HT-29 (cell line): ENCODE results near the gene ITGA3. TPM values are rescaled to one million over a fixed set of nuclear protein-coding genes. Genes with fewer than 3 reads are reported as not detected.
"Not testable (repeated sequence)": the region's sequence is repeated elsewhere in the genome, so short reads cannot be mapped to it uniquely, and the experiment has no call there.

ENCODE experiments used
- DNase-seq: peaks from one replicate; pipeline ENCODE4 v3.0.0-alpha.2; 2015; ENCODE audit warnings: low spot score
- total RNA-seq: library from RNA; depleted of rRNA; stranded (reverse); fragments of >200 nt; shearing (Covaris generic); gene quantifications from 2 replicates; pipeline ENCODE4 v1.2.3, GENCODE V29; 2014

The ITGA3 gene
- total RNA-seq, 1 experiment from 2014 or later: 237 TPM

DNA sequence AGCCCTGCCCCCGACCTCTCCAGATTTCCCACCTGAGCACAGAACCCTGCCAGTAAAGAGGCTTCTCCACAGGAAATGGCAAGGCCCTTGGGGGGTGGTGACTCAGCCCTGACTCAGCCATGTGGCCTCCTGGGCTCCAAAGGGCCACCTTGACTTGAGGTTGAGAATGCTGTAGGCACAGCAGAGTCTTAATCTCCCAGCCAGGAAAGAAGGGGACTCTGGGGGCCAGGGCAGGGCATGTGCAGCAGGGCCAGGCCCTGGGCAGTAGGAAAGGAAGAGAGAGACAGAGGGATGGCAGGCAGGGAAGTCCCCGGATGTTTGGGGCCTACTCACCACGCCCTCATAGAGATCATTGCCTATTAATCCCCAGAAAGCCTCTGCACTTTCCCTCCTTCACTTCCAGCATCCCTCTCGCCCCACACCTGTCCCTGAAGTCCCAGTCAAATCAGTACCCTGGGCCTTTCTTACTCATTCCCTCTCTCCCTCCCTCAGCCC, 4.8 kb upstream of the ITGA3 start:
- peak; percentile 82 for DNase-seq

DNA sequence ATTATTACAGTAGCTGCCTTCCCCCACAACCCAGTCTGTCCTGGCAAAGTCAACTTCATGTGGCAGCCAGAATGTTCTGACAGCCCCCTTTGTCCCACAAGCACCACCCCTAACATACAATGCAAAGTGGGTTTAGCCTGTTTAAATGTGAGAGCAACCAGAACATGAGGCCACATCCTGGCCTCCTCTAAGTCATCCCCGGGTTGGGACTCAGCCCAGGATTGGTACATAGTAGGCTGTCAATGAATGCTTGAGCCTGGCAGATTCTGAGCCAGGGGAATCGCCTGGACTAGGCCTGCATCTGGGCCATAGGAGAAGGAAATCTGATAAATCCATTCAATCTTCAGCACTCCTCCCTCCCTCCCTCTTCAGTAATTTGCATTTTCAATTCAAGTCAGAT, 4.3 kb upstream of the ITGA3 start:
- no peak for DNase-seq

DNA sequence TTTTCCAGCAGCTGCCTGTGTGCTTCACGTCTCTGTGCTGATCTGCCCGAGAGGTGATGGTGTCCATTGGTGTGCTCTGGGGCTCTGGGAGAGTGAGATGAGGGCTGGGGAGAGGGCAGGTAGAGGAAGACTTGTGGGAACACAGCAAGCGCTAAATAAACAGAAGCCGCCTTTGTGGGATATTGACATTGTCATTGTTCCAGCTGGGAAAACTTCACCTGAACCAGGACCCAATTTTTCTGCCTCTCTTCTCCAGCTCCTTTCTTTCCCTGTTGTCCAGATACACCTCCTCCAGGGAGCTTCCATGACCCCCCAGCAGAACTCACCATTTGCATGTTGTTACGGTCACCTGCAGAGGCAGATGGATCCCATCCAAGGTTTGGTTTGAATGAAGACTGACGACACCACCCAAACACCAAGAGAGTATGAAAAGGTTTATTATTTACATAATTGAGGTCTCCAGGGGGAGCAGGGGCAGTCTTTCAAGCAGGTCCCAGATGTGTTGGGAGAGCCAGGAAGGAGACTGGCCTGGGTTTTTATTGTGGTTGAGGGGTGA, 3.6 kb upstream of the ITGA3 start:
- peak; percentile 61 for DNase-seq

DNA sequence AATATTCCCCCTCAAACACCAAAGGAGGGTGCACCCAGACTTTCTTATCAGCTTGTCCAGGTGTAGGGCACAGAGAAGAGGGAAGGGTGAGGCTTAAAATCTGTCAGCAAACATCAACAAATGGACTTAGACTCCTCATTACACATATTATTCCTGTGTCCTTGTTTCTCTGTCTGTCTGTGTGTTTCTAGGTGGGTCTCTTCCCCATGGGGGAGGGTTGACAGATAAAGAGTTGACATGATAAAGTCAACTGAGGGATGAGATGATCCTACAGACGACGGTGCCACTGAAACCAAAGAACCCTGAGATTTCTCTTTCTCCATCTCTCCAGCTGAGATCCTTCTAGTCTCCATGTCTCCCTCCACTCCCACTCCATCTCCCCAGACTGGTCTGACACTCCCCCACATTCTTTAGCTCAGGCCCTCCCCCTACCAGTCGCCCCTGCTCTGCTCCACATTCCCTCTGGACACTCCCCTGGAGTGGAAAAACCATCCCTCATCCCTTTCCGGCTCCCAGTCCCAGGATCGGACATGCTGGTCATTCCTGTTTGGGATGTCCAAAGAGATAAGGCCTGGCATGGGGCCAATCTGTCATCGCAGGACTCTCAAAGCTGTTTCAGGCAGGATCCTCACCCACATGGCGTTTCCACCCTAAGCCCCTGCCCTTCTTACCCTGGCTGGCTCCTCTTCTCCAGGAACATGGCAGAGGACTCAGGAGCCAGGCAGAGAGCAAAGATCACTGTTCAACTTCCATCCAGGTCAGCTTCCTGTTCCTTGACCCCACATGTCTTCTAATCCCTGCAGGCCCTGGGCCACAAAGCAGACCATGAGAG, 2.9 kb upstream of the ITGA3 start:
- DNase-seq: peak; percentile 46

DNA sequence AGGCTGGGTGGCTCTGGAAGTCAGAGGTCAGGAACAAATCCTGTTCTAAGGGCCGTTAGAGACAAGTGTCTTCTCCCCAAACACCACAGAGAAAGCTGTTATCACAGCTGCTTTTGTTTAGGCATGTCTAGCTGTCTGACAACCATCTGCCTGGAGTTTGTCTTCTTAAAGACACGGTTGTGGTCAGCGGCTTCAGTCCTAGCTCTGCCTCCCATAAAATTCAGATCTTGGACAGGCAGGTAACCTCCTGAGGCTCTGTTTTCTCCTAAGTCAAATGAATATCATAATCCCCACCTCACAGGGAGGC, 2.3 kb upstream of the ITGA3 start:
- DNase-seq: no peak

DNA sequence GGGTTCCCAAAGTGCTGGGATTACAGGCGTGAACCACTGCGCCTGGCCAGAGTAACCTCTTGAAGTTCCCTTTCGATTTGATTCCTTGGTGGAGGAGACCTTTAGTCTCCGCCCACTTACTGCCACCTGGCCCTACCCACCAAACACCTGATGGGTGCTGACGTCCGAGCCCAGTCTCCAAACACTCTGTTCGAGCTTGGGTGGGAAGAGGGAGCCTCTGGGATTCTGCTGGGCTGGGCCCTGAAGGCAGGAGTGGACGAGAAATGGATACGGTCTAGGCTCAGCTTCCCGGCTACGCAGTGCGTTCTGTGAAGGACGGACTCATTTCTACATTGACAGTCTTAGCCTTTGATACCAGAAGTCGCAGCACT, 870 bp upstream of the ITGA3 start:
- DNase-seq: peak; percentile 92

DNA sequence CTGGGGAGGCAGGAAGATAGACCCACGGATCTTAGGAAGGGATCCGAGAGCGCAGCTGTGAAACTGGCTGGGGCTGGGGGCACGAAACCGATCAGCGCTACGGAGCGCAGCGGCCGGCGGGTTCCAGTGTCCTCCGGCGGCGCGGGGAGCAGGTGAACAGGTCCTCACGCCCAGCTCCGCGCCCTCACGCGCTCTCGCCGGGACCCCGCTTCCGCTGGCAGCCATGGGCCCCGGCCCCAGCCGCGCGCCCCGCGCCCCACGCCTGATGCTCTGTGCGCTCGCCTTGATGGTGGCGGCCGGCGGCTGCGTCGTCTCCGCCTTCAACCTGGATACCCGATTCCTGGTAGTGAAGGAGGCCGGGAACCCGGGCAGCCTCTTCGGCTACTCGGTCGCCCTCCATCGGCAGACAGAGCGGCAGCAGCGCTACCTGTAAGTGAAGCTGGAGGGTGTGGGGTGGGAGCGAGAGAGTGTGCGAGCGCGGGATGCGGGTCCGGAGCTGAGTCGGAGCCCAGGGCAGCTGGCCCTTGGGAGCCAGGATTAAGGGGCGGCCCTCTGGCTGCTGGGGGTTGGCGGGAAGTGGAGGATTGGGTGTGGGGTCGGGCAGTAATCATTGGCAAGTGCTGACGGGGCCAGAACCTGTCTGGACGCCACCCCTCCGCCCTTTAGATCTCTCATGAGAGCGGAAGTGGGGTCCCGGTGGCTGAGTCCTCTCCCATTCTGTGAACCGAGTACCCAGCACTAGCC, 479 bp downstream of the ITGA3 start:
- DNase-seq: peak; percentile 76

DNA sequence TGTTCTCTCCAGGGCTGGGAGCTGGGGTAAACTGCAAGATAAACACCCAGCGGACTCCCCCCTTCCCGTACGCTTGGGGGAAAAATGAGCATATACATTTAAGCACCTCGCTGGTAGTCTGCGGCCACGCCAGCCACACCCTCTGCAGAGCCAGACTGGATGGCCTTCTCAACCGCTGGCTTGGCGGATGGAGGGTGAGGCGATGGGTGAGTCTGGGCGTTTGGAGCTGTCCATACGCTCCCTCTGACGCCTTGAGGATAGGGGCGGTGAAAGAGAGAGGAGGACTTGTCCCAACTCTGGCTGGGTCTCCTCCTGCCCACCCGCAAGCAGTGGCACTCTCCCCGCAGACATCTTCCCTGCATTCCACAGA, 1.0 kb downstream of the ITGA3 start:
- DNase-seq: peak; percentile 69

DNA sequence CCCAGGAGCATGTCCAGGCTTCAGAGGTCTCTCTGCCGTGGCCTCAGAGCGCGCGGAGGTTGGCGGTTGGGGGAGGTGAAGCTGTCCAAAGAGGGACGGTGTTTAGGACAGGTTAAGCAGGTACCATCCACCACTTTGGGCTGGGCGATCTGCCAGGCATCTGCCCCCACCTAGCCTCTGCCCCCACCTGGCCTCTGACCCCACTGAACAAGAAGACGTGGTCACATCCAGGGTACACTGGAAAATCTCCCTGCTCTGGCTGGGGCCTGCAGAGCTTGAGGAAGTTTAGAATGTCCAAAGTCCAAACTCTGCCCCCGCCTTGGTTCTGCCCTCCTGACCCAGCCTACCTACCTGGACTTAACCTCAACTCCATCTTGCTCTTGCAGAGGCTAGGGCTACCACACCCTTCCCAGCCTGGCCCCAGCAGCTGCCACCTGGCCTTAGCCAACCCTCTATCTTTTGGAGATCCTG, 1.6 kb downstream of the ITGA3 start:
- peak; percentile 45 for DNase-seq

DNA sequence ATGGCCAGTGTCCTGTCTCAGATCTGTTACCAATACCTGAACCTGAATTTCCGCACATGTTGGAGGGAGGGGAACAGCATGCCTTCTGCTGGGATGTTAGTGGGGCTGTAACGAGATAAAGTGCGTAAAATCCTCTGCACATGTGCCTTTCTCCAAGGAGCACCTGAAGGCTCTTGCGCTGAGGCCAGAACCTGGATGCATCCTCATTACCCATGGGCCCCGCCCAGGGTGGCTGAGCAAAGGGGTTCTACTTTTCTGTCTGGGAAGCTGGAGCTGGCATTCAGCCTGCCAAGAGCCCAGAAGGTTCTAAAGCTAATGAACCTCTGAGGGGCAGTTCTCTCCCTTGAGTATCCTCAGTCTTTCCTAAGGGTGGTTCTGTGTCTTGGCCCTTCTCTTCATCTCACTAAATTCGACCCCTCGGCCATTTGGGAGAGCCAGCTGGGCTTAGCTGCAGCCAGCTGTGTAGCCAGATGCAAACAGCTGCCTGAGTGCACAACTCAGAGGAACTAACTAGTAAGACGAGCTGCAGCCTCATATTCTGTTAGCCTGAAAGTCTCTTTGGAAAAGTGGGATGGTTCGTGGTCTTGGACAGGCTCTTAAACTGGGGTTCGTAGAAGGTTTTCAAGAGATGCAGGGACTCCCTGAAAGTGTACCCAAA, 2.5 kb downstream of the ITGA3 start:
- DNase-seq: no peak

DNA sequence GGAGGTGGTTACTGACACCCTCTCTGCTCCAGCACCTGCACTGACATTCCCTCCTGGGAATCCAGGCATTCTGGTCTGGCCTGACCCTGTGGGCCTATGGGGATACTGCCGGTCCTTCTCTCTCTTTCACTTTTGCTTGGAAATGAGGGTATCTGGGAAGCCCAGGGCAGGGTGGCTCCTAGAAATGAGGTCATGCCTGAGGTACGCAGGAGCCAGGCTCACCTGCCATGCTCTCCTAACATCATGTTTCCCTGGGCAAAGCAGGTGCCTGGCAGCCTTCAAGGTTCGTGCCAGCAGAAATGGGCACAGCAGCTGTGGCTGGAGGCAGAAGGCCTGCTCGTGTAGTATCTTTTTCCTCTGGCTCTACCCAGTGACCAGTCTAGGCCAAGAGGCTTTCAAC, 3.3 kb downstream of the ITGA3 start:
- DNase-seq: peak; percentile 38

DNA sequence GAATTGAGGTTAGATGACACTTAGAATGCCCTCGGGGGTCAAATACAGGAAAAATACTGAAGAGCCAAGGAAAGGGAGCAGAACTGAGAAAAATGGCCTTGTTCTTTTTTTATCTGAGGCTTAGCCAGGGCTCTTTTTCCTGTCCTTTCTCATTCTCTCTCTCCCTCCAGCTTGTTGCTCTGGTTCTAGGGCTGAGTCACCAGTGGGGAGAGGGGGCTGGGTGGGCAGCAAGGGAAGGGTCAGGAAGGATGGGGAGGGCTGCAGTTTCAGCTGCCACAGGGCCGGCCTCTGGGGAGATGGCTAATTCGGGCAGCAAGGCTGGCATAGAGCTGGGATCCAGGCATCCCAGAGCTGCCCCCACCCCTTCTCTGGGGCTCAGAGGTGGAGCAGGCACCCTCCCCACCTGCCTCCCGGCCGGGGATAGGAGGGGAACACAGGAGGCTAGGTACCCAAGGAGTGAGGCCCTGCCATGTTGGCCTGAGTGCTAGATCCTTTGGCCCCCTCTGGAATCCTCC, 3.9 kb downstream of the ITGA3 start:
- DNase-seq: no peak

DNA sequence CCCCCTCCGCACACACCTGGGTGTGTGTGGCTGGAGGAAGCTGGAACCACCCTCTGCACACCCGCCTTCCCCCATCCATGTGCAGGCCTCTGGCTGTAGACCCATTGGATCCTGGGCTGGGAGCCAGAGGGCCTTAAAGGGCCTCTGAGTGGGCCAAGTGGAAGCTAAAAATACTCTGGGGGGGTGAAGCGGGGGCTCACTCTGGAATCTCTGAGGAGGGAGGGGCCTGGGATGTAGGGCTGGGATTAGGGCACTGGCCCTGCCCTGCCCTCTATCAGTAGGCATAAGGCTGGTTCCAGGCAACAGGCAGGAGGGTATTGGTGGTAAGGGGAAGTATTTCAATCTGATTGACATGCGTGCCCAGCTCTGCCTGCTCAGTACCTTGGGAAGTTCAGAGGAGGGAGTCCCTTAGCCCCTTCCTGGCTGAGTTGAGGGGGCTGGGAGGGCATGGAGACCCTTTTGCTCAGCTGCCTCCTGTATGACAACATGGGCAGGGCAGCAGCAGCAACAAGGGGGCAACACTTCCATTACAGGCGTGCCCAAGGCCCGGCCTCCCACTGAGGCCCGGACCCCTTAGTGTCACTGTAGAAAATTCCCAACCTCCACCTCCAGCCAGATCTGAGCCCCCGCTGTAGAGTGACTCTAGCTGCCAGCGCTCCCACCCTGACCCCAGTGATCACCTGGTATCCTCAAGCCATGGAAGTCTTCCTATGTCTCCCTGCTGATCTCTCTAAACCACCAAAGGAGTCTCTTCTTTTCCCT, 5.2 kb downstream of the ITGA3 start:
- DNase-seq: peak; percentile 62

DNA sequence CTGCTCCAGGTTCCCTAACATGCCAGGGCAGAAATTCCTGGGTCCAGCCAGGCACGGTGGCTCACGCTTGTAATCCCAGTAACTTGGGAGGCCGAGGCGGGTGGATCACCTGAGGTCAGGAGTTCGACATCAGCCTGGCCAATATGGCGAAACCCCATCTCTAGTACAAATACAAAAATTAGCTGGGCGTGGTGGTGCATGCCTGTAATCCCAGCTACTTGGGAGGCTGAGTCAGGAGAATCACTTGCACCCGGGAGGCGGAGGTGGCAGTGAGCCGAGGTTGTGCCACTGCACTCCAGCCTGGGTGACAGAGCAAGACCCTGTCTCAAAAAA, 5.8 kb downstream of the ITGA3 start:
- DNase-seq: not testable (repeated sequence)

DNA sequence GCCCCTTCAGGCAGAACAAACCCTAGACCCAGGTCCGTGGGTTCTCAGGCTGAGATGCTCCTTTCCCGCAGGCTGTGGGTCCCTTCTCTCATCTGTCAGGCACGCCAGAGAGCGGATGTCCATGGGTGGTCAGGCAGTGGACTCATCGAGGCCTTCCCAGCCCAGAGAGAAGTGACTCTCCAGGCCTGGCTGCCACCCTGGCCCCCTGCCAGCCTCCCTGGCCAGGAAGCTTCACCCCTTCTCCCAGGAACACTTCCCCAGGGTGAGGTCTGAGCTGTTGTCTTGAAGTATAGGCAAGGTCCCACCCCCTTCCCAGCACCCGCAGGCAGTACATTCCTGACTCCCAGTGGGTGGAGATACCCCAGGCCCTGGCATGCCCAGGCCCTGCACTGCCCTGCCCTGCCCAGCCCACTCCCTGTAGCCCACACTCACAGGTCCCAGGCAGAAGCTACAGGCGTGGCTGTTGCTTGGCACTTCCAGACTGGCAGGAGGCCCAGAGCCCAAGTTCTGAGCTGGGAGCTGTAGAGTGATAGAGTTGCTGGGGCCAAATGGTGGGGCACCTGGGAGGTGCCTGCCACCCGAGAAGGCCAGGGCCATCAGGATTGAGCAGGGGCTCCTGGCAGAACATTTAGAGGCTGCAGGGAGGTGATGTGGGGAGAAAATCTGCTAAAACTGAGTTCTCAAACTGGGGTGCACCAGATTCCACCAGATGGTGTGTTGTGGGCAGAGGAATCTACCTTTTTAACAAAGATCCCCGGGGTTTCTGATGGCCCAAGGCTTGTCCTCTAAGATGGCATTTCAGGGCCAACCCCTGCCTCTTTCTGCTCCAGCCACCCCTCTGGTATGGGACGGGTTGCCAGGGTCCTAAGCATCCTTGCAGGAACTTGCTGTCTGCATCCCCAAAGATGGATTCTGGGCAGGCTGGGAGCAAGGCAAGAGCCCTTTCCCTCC, 6.7 kb downstream of the ITGA3 start:
- DNase-seq: peak; percentile 92

DNA sequence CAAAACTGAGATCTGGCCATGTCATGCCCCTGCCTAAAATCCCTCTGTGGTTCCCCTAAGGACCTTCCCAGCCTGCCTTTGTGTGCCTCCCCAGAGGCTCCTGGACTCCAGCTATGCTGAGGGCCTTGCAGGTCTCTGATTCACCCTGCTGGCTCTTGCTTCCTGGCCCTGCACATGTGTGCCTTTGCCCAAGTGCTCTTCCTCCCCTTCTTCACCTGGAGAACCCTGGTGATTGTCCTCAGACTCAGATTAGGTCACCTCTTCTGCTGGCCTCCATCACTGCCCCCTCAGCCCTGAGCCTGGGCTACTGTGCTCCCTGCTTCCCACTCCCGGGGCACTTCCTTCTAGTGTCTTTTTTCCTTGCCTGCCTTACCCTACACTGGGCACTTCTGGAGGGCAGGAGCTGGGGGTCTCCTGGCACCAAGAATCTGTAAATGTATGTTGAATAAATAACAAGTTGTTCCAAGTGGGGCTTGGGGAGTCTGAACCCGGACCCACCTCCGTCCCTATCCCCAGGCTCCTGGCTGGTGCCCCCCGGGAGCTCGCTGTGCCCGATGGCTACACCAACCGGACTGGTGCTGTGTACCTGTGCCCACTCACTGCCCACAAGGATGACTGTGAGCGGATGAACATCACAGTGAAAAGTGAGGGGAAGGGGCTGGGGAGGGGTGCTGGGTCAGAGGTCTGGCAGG, 7.8 kb downstream of the ITGA3 start:
- no peak for DNase-seq

DNA sequence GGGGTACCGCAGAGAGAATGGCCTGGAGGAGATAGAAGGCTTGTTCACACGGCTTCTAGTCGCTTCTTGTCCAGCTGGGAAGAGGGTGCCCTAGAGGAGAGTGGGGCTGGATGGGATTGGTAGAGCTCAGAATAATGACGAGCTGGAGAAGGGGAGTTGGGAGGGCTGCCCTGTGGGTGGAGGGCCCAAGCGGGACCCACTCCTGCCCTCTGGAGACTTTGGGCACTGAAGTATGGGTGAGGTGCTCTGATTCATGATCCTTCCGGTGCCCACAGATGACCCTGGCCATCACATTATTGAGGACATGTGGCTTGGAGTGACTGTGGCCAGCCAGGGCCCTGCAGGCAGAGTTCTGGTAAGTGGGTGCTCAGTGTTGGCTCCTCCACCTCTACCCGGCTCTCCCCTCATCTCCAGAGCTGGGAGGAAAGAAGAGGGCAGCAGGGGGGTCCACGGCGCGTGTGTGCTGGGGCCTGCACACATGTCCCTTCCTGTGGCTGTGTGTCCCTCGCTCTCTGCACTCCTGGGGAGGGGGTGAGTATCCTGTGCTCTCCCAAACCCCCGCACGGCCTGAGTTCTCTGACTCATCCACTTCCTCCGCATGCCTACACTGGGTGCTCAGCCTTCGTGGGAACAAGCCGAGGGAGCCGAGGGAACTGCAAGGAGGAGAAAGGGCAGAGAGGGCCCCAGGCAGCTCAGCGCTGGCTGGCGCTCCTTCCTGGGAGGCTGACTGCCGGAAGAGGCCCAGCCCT, 8.5 kb downstream of the ITGA3 start:
- DNase-seq: peak; percentile 81

DNA sequence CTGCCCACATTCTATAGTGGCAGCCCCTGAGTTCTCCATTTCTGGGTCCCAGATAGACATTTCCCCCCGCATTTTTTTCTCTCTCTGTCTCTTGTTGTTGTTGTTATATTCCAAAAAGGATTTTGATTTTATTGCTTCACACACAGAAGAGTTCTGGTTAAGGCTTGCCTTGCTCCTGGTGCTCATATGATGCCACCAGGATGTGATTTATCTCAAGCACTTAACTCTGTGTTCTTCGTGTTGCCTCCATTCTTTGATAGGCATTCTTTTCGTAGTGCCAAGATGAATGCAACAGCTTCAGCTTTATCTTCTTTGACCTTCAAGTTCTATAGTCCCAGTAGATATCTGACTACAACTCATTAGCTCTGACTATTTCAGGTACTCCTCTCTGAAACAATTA, 9.1 kb downstream of the ITGA3 start:
- DNase-seq: no peak

DNA sequence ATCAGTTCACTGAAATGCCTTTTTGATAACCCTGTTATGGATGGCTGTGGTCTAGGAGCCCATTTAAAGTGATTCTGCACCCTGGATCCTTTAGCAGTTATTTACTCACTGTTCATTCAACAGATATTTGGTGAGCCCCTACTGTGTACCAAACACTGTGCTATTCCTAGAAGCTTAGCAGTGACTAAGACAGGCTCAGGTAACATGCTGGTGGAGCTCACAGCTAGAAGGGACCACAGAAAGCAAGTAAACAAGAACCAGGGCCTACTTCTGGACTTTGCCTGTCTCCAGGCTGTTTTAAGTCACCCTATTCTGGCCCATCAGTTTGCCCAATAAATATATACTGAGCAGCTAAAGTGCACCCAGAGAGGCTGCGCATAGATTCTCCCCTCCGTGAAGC, 11.1 kb downstream of the ITGA3 start:
- no peak for DNase-seq
